GM12878 (cell line): ENCODE results near the gene ADISSP. TPM values are rescaled to one million over a fixed set of nuclear protein-coding genes. Genes with fewer than 3 reads are reported as not detected.

Experiments
- ATAC-seq: fragments of 200-7000 bp; cut with Tn5 transposase; 3 replicates; pipeline ENCODE4 v1.9.1; 2020; ENCODE audit warnings: mild to moderate bottlenecking, moderate library complexity
- BruUV-seq: library from RNA; stranded (reverse); fragments of 400-500 nt; replicated peaks from 2 replicates; lab custom pipeline; 2021; lab: Mats Ljungman, UMichigan
- CTCF ChIA-PET: fragments of 300-600 bp; sonication (Branson Sonifier 250); formaldehyde crosslinking; extraction: SDS; loops from one replicate; lab custom pipeline; 2021; ENCODE audit warnings: inconsistent platforms; lab: Yijun Ruan, JAX
- POLR2A ChIA-PET: fragments of 350-600 bp; formaldehyde crosslinking; extraction: SDS; loops from one replicate; lab custom pipeline; 2021; ENCODE audit warnings: inconsistent platforms; lab: Charles Lee
- RAD21 ChIA-PET: fragments of 300-600 bp; sonication (Branson Sonifier 250); formaldehyde crosslinking; loops from one replicate; lab custom pipeline; 2023; ENCODE audit warnings: antibody characterized with exemption; ENCODE audit not compliant: unreplicated experiment; lab: Charles Lee
- SMC1A ChIA-PET: fragments of 300-600 bp; sonication (Branson Sonifier 250); formaldehyde crosslinking; loops from one replicate; lab custom pipeline; 2023; ENCODE audit not compliant: unreplicated experiment, uncharacterized antibody; lab: Charles Lee
- DNase-seq: peaks from one replicate; pipeline ENCODE4 v3.0.0-alpha.2; 2011; ENCODE audit warnings: low read depth, low spot score
- FAIRE-seq: peaks from 3 replicates; lab custom pipeline; 2011; peaks lifted over from hg19 to GRCh38; lab: Jason Lieb, UNC
- H2AFZ ChIP-seq: 2 replicates; pipeline ENCODE4 v1.6.0; 2011; ENCODE audit warnings: low read depth, low read length, control low read depth; ENCODE audit not compliant: control insufficient read depth
- H3K27ac ChIP-seq: 2 replicates; pipeline ENCODE4 v1.5.1; 2011; ENCODE audit warnings: control low read depth; ENCODE audit not compliant: control insufficient read depth, insufficient read depth
- H3K27me3 ChIP-seq, 2 experiments: replicated peaks in 1 of 2; 2 replicates each; pipeline versions ENCODE4 v1.6.0 to v1.6.1; 2011; ENCODE audit warnings: low read length in 1 of 2; ENCODE audit not compliant: control insufficient read depth in 2 of 2, insufficient read depth in 2 of 2
- H3K36me3 ChIP-seq, 2 experiments: 2 replicates each; pipeline ENCODE4 v1.5.1; 2011; ENCODE audit warnings: low read length in 1 of 2; ENCODE audit not compliant: control insufficient read depth in 2 of 2, insufficient read depth in 2 of 2
- H3K4me1 ChIP-seq: 2 replicates; pipeline ENCODE4 v1.6.1; 2011; ENCODE audit warnings: mild to moderate bottlenecking, low read length, moderate library complexity, mixed read lengths; ENCODE audit not compliant: control insufficient read depth, insufficient read depth
- H3K4me2 ChIP-seq: 2 replicates; pipeline ENCODE4 v1.6.0; 2011; ENCODE audit warnings: control low read depth; ENCODE audit not compliant: control insufficient read depth, insufficient read depth
- H3K4me3 ChIP-seq: fragments of 200-600 bp; sonication (generic); 2 replicates; pipeline ENCODE4 v1.5.1; 2016
- H3K79me2 ChIP-seq: 2 replicates; pipeline ENCODE4 v1.6.0; 2011; ENCODE audit warnings: low read length; ENCODE audit not compliant: control insufficient read depth, insufficient read depth
- H3K9ac ChIP-seq: 2 replicates; pipeline ENCODE4 v1.8.0; 2011; ENCODE audit warnings: low read length, control low read depth, mixed read lengths; ENCODE audit not compliant: control insufficient read depth, insufficient read depth
- H3K9me3 ChIP-seq: replicated peaks from 3 replicates; pipeline ENCODE4 v1.5.1; 2011; ENCODE audit warnings: mild to moderate bottlenecking, low read length; ENCODE audit not compliant: control insufficient read depth, insufficient read depth
- H4K20me1 ChIP-seq: 2 replicates; pipeline ENCODE4 v1.6.0; 2011; ENCODE audit not compliant: control insufficient read depth, insufficient read depth
- ATF7 ChIP-seq: fragments of 450-650 bp; IDR thresholded peaks from 2 replicates; pipeline ENCODE4 v1.6.1; 2016; ENCODE audit warnings: low read depth, mild to moderate bottlenecking
- BMI1 ChIP-seq: fragments of 450-650 bp; IDR thresholded peaks from 2 replicates; pipeline ENCODE4 v1.6.1; 2016; ENCODE audit warnings: mild to moderate bottlenecking, moderate library complexity, borderline replicate concordance
- CBX3 ChIP-seq: fragments of 200-600 bp; sonication (generic); IDR thresholded peaks from 2 replicates; pipeline ENCODE4 v1.6.1; 2016; ENCODE audit warnings: low read depth, borderline replicate concordance
- CREM ChIP-seq: IDR thresholded peaks from 2 replicates; pipeline ENCODE4 v1.6.1; 2014; ENCODE audit warnings: antibody characterized with exemption, low read depth
- CTCF ChIP-seq, 3 experiments: IDR thresholded peaks in 2 of 3; conservative IDR thresholded peaks in 1 of 3; 2 replicates each; pipeline ENCODE4 v1.5.1; 2011; ENCODE audit warnings: low read depth in 3 of 3, low read length in 3 of 3, mild to moderate bottlenecking in 3 of 3, control low read depth in 2 of 3, moderate library complexity in 2 of 3, inconsistent platforms in 1 of 3, mixed read lengths in 1 of 3; ENCODE audit not compliant: control insufficient read depth in 2 of 3, insufficient read depth in 1 of 3; ENCODE audit errors: extremely low read depth in 1 of 3
- ELK1 ChIP-seq: IDR thresholded peaks from 2 replicates; pipeline ENCODE4 v1.6.1; 2012; ENCODE audit warnings: low read depth, low read length, improper control_type of control experiment
- GABPA ChIP-seq: IDR thresholded peaks from 2 replicates; pipeline ENCODE4 v1.6.1; 2014; ENCODE audit warnings: antibody characterized with exemption, low read depth, mild to moderate bottlenecking, inconsistent platforms
- HCFC1 ChIP-seq: fragments of 150-350 bp; IDR thresholded peaks from 2 replicates; pipeline ENCODE4 v1.6.1; 2014; ENCODE audit warnings: low read length
- MTA2 ChIP-seq: fragments of 450-650 bp; IDR thresholded peaks from 2 replicates; pipeline ENCODE4 v1.6.1; 2016; ENCODE audit warnings: low read depth, mild to moderate bottlenecking, moderate library complexity
- NR2C2 ChIP-seq: IDR thresholded peaks from 2 replicates; pipeline ENCODE4 v1.6.1; 2011; ENCODE audit warnings: borderline replicate concordance, low read depth; ENCODE audit not compliant: control insufficient read depth, insufficient read length
- PAX5 ChIP-seq: IDR thresholded peaks from 2 replicates; pipeline ENCODE4 v1.6.1; 2011; ENCODE audit warnings: low read depth, low read length, borderline replicate concordance
- POU2F2 ChIP-seq: IDR thresholded peaks from 3 replicates; pipeline ENCODE4 v1.6.1; 2011; ENCODE audit warnings: low read depth, mild to moderate bottlenecking, low read length, borderline replicate concordance
- RAD21 ChIP-seq: IDR thresholded peaks from 2 replicates; pipeline ENCODE4 v1.6.1; 2011; ENCODE audit warnings: mild to moderate bottlenecking, low read depth, low read length, moderate library complexity; ENCODE audit not compliant: insufficient read depth
- SKIL ChIP-seq: fragments of 450-650 bp; IDR thresholded peaks from 2 replicates; pipeline ENCODE4 v1.6.1; 2017; ENCODE audit warnings: mild to moderate bottlenecking, low read depth, inconsistent platforms; ENCODE audit not compliant: poor library complexity, severe bottlenecking
- SMARCA5 ChIP-seq: fragments of 450-650 bp; IDR thresholded peaks from 2 replicates; pipeline ENCODE4 v1.6.1; 2017; ENCODE audit warnings: mild to moderate bottlenecking
- WGBS: methylation state at CpG from one replicate; pipeline ENCODE4 v1.1.6; 2016; ENCODE audit warnings: low lambda C conversion rate; ENCODE audit not compliant: insufficient replicate concordance, insufficient coverage; ENCODE audit errors: missing lambda C conversion rate; 5-methylcytosine and 5-hydroxymethylcytosine counted together
- in situ Hi-C: fragments of 300-500 bp; cut with MboI; formaldehyde crosslinking; loops from 9 replicates; pipeline ENCODE4 v1.14.3; 2018; ENCODE audit warnings: mixed read lengths
- intact Hi-C: fragments of 100-400 bp; cut with micrococcal nuclease; formaldehyde crosslinking; loops from one replicate; pipeline ENCODE4 v1.14.2; 2022; ENCODE audit not compliant: unreplicated experiment
- polyA plus RNA-seq, 11 experiments: library from polyadenylated mRNA; depleted of rRNA in 4 of 11; unstranded in 6 of 11; stranded (reverse) in 5 of 11; fragments of >200 nt; fragmentation: Nextera tagmentation in 4 of 11; fragmentation: Illumina TruSeq in 1 of 11; extraction: Ambion mirVana in 4 of 11; extraction: Trizol in 1 of 11; gene quantifications; 1 replicate in 1 of 11; 2 replicates in 10 of 11; pipeline versions ENCODE4 v1.2.1 to v1.2.3, GENCODE V29; 2011 to 2016; ENCODE audit warnings: inconsistent platforms in 2 of 11, missing spikeins in 2 of 11, low read depth in 1 of 11
- total RNA-seq, 4 experiments: library from RNA; depleted of rRNA in 3 of 4; stranded (reverse); fragments of >200 nt in 3 of 4; fragmentation: Illumina TruSeq in 1 of 4; extraction: Trizol in 1 of 4; gene quantifications; 2 replicates each; pipeline versions ENCODE4 v1.2.1 to v1.2.3, GENCODE V29; 2013 to 2021

ADISSP gene
- total and polyA plus RNA-seq, 10 of the 15 experiments (the other 5 are each of a cell fraction or from before 2014, with no cell fraction given) = 0.80 to 96.3 (median 38.6) TPM

DNA sequence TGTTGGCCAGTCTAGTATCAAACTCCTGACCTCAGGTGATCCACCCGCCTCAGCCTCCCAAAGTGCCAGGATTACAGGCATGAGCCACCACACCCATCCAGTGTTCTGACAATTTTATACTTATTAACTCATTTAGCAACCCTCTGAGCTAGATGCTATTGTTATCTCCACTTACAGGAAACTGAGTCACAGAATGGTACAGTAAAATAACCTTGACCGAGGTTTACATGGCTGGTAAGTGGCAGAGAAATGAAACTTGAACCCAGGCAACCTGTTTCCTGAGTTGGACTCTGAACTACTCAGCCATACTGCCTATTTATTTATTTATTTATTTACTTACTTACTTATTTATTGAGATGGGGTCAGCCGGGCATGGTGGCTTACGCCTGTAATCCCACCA is 48.5 kb downstream of the ADISSP start (continued):
- TF ChIP-seq GABPA (no peak), ELK1 (no peak), POU2F2 (no peak), NR2C2 (no peak)

DNA sequence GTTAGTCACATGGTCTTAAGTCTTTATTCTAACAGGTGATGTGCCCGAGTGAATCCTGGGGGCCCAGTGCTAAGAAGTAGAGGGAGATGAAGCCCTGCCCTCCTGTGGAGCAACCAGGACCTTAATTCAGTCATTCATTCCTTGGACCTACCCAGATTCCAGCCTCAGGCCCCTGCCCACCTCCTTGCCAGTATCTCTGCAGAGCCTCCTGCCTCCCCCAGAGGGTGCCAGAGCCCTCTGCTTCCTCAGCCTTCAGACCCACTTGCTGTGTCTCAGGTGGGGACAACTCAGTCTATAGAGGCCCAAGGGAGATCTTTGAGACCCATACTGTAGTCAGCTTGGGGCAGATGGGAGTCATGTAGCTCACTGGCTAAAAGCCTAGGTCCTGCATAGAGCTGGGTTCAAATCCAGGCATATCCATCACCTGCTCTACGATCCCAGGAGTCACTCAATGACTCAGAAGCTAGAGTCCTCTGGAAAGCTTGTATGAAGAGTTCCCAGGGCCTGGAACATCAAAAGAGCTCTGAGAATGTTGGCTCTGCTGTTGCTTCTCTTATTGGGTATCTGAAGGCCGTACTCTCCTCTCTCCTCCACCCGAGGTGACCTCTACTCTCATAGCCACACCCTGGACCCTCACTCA is 51.2 kb downstream of the ADISSP start:
- Histone ChIP-seq H3K4me1 (peaks cover 16% of the 10 kb centered on the region), H3K27me3 (no peaks in the 10 kb centered on the region), H3K9me3 (no peaks in the 10 kb centered on the region), H3K27ac (no peak overlapping the region), H4K20me1 (no peaks in the 10 kb centered on the region), H3K79me2 (no peaks in the 10 kb centered on the region), H3K4me2 (no peak overlapping the region), H2AFZ (no peak overlapping the region), H3K4me3 (no peak overlapping the region), H3K9ac (no peak overlapping the region), H3K36me3 (no peaks in the 10 kb centered on the region)
- WGBS = 21% methylated on average over 4 of the region's 4 CpGs
- in situ Hi-C loops (no loop called here), intact Hi-C loops (loop anchor here (2.0 to 10.0 kb wide), 4 partner anchors 32 to 138 kb away; partner anchors contain the start of genes ADISSP and SPEF1)
- FAIRE-seq (peak; percentile 7), ATAC-seq (peak; percentile 93), DNase-seq (no peak)
- POLR2A ChIA-PET = interaction anchor here (0.7 to 0.8 kb wide), 2 partner anchors 73 to 140 kb away, joined by 3 read pairs; no protein-coding TSS in a partner anchor
- CTCF ChIA-PET = interaction anchor here (0.6 to 2.2 kb wide), 22 partner anchors 9 to 386 kb away, joined by 3 to 19 read pairs (median 3); partner anchors contain the start of gene ADISSP
- BruUV-seq = no TSS peak
- RAD21 ChIA-PET = interaction anchor here (0.7 to 1.7 kb wide), 4 partner anchors 51 to 355 kb away, joined by 3 read pairs; partner anchors contain the start of gene ADISSP
- SMC1A ChIA-PET = interaction anchor here (0.7 to 1.5 kb wide), 5 partner anchors 52 to 369 kb away, joined by 3 to 6 read pairs (median 5); partner anchors contain the start of genes ADISSP and SPEF1
- TF ChIP-seq SMARCA5 = no peak
- TF ChIP-seq CTCF (IDR thresholded peaks at IDR 0.05 in 2 of 3, conservative IDR thresholded peaks at IDR 0.05 in 1 of 3; ENCODE audit: control insufficient read depth in 2 of 3, extremely low read depth in 1 of 3, insufficient read depth in 1 of 3, low read depth in 3 of 3, low read length in 3 of 3) = peak; percentile 76 to 86 (median 85)
- no peak for TF ChIP-seq CBX3
- no peak for TF ChIP-seq SKIL
- TF ChIP-seq PAX5 = no peak
- no peak for TF ChIP-seq BMI1
- no peak for TF ChIP-seq ATF7
- TF ChIP-seq MTA2 = no peak
- no peak for TF ChIP-seq CREM
- TF ChIP-seq HCFC1 = no peak
- peak; percentile 85 for TF ChIP-seq RAD21
- no peak for TF ChIP-seq ELK1
